ENCODE data around the gene GDI1. TPM values are rescaled to one million over a fixed set of nuclear protein-coding genes. Genes with fewer than 3 reads are reported as not detected.

Gene GDI1
- total and polyA plus RNA-seq, 9 of the 15 experiments (the other 6 are each of a cell fraction or from before 2014, with no cell fraction given) = 0.97 to 82.6 (median 37.5) TPM

DNA sequence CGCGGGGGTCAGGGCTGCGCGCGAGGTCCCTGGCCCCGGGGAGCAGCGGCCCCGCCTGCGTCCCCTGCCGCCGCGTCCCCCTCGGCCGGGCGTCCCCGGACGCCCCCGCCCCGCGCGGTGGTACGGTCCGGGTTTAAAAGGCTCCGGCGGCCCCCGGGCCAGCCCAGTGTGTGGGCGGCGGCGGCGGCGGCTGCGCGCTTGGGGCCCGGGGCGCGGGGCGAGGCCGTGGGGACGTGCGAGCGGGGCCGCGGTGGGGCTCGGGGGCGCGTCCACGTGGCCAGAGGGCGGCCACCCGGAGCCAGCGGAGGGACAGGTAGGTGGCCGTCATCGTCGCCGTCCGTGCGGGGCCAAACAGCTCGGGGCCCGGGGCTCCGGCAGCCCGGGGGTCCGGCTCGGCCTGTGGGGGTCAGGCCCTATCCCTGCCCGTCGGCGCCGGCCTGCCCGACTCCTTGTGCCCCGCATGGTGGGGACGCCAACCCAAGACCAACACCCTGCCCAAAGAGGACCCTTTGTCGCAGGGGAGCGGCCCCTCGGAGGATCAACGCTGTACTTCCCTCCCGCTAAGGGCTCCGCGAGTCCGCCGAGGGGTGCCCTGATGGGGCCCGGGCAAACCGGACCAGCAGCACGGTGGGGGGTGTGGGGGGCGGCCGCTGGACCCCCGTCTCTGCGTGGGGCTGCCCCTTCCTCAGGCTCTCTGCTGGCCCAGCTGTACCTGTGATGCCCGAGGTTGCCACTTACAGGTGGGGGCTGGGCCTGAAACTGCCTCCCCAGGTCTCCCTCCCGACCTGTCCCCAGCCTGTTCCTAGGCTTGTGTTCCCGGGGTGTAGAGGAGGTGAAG is 21.4 kb downstream of the GDI1 start, which contains the start of gene PLXNA3 (continued):
- TF ChIP-seq GTF2A2 (tag; IDR thresholded peaks at IDR 0.05) (peak; percentile 97), SMAD4 (CRISPR knock-in tag; conservative IDR thresholded peaks at IDR 0.05) (peak; percentile 5), VEZF1 (CRISPR knock-in tag; IDR thresholded peaks at IDR 0.05) (peak; percentile 89), CTCFL (IDR thresholded peaks at IDR 0.05; ENCODE audit: borderline replicate concordance, insufficient read depth, low read depth, low read length, poor library complexity, severe bottlenecking) (no peak), ZNF384 (IDR thresholded peaks at IDR 0.05; ENCODE audit: low read depth, low read length) (no peak), NR2C2 (CRISPR knock-in tag; IDR thresholded peaks at IDR 0.05) (no peak), NR2C2 (tag; IDR thresholded peaks at IDR 0.05) (peak; percentile 44; the same call in 1 of the 2 replicates), DACH1 (IDR thresholded peaks at IDR 0.05; ENCODE audit: partially characterized antibody) (no peak), MAZ (CRISPR knock-in tag; conservative IDR thresholded peaks at IDR 0.05 in 1 of 2, IDR thresholded peaks at IDR 0.05 in 1 of 2) (0 out of 4 replicates have a peak, but pooled peaks of 1 of the 2 experiments have one; percentile 14), ZFPM2 (CRISPR knock-in tag; IDR thresholded peaks at IDR 0.05) (no peak), TAF1 (IDR thresholded peaks at IDR 0.05; ENCODE audit: control insufficient read depth, extremely low read depth, insufficient read depth, low read length, severe bottlenecking) (peak; percentile 66), NCOR1 (IDR thresholded peaks at IDR 0.05) (no peak), NCOA1 (IDR thresholded peaks at IDR 0.05; ENCODE audit: low read depth) (no peak), STAT5A (IDR thresholded peaks at IDR 0.05; ENCODE audit: borderline replicate concordance, low read length) (no peak), ZNF431 (CRISPR knock-in tag; IDR thresholded peaks at IDR 0.05) (no peak), CXXC5 (CRISPR knock-in tag; IDR thresholded peaks at IDR 0.05) (peak; percentile 77), ZC3H4 (CRISPR knock-in tag; IDR thresholded peaks at IDR 0.05; ENCODE audit: borderline replicate concordance) (no peak), MNT (conservative IDR thresholded peaks at IDR 0.05) (peak in 1 of 2 experiments; percentile 29; a peak in 1 of 4 replicates)
- TF ChIP-seq, protein P1, sequence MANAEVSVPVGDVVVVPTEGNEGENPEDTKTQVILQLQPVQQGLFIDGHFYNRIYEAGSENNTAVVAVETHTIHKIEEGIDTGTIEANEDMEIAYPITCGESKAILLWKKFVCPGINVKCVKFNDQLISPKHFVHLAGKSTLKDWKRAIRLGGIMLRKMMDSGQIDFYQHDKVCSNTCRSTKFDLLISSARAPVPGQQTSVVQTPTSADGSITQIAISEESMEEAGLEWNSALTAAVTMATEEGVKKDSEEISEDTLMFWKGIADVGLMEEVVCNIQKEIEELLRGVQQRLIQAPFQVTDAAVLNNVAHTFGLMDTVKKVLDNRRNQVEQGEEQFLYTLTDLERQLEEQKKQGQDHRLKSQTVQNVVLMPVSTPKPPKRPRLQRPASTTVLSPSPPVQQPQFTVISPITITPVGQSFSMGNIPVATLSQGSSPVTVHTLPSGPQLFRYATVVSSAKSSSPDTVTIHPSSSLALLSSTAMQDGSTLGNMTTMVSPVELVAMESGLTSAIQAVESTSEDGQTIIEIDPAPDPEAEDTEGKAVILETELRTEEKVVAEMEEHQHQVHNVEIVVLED (CRISPR knock-in tag; IDR thresholded peaks at IDR 0.05) = peak; percentile 22
